Adrenal gland (tissue), 5 donors: ENCODE measurements around the gene NAB2.

Source experiments
- CTCF ChIP-seq, 6 experiments: fragments of 450-650 bp in 4 of 6; fragments of 200-600 bp in 2 of 6; sonication (generic) in 1 of 6; IDR thresholded peaks; 1 replicate in 5 of 6; 2 replicates in 1 of 6; pipeline versions ENCODE4 v1.5.1 to v1.8.0; 2016 to 2021; ENCODE audit warnings: antibody characterized with exemption in 6 of 6, mild to moderate bottlenecking in 2 of 6, moderate library complexity in 1 of 6
- POLR2A ChIP-seq, 2 donors: fragments of 450-650 bp; IDR thresholded peaks; one replicate each; pipeline ENCODE4 v1.6.1; 2017; ENCODE audit warnings: antibody characterized with exemption in 2 of 2, mild to moderate bottlenecking in 2 of 2, moderate library complexity in 1 of 2
- donor health status: DM: no; HTN: no; CAD: no.

GRCh38 chr12:57066245-57066644, 22.7 kb upstream of the NAB2 start:
- no peak for TF ChIP-seq CTCF (IDR thresholded peaks at IDR 0.05)
- TF ChIP-seq POLR2A (IDR thresholded peaks at IDR 0.05): no peak
